ENCODE measurements around the gene SEMA3D. TPM values are rescaled to one million over a fixed set of nuclear protein-coding genes. Genes with fewer than 3 reads are reported as not detected.

Gene SEMA3D
- total and polyA plus RNA-seq, 4 experiments from 2014 or later, result not detected

DNA sequence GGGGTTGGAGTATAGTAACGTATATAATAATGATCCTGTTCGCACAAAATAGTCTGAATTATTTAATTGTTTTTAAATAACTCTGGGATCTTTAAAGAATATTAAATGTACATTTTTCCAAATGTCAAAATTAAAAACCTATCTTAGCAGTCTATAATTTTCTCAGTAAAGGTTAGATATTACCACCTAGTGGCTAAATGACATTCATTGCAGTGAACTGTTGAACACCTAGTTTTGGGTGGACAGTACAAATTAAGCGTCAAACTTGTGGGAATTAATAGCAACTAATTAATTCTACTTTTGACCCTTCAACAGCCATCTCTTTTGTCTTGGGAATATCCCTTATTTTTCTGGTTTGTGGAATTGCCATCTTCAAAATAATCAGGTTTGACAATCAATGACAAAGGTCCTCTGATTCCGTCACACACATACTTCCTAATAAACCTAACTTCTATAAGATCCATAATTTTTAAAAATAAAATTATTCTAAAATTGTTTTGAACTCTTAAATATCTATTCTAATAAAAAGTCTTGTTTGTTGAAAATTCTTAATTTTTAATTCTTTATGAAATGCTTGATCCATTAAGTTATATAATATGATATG lies 165.7 kb downstream of the SEMA3D start:
- Mint-ChIP-seq H3K27me3 (no peaks in the 10 kb centered on the region), H3K4me1 (no peaks in the 10 kb centered on the region), H3K9me3 (peaks cover 0 to 9% (median 0%) of the 10 kb centered on the region in 8 donors), H3K4me3 (no peak overlapping the region), H3K36me3 (no peaks in the 10 kb centered on the region), H3K27ac (no peak overlapping the region)
- Histone ChIP-seq H3K27ac (ENCODE audit: low read depth, low read length) (no peak overlapping the region), H3K4me1 (ENCODE audit: insufficient read depth, low read length) (no peaks in the 10 kb centered on the region), H3K9me3 (ENCODE audit: control insufficient read depth in 1 of 2, low read length in 2 of 2) (no peaks in the 10 kb centered on the region), H3K36me3 (ENCODE audit: insufficient read depth, low read length) (no peaks in the 10 kb centered on the region), H3K27me3 (ENCODE audit: insufficient read depth, low read length) (no peaks in the 10 kb centered on the region), H3K4me3 (ENCODE audit: low read length in 2 of 2) (no peak overlapping the region)
- intact Hi-C loops (cut with micrococcal nuclease), result loop anchor here (10.0 kb wide), 1 partner anchor 826 kb away; the partner anchor contains the start of gene SEMA3A
- CTCF ChIA-PET (ENCODE audit: partially characterized antibody), result interaction anchor here (2.1 kb wide), 1 partner anchor 1085 kb away, joined by 6 read pairs; no protein-coding TSS in a partner anchor
- no peak for DNase-seq
- POLR2A ChIA-PET (ENCODE audit: partially characterized antibody), result no interaction called here

DNA sequence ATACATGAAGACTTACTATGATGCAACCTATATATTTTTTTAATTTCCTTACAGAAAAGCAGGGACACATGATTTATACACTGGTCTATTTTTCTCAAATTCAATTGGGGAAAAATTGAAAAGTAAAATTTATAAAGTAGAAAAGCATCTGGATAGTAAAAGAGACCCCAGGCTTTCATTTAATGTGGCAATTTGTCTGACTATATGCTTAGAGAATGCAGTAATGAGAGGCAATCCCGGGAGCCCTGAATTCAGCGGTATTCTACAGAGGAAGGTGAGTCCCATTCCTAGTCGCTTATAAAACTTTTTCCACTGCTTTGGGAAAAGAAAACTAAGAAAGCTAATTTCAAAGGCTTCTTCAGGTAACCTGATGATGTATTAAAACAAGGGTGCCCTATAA lies 167.1 kb downstream of the SEMA3D start:
- H3K4me3 ChIP-seq (ENCODE audit: low read length in 2 of 2), result no peak overlapping the region
- ChIA-PET POLR2A (ENCODE audit: partially characterized antibody) (no interaction called here), CTCF (ENCODE audit: partially characterized antibody) (no interaction called here)
- no peaks in the 10 kb centered on the region for H3K27me3 ChIP-seq (ENCODE audit: insufficient read depth, low read length)
- no peaks in the 10 kb centered on the region for H3K36me3 Mint-ChIP-seq
- H3K27ac ChIP-seq (ENCODE audit: low read depth, low read length), result no peak overlapping the region
- H3K27ac Mint-ChIP-seq, result no peak overlapping the region
- DNase-seq, result no peak
- intact Hi-C loops (cut with micrococcal nuclease), result loop anchor here (10.0 kb wide), 1 partner anchor 825 kb away; the partner anchor contains the start of gene SEMA3A
- H3K4me3 Mint-ChIP-seq, result no peak overlapping the region
- H3K9me3 ChIP-seq (ENCODE audit: control insufficient read depth in 1 of 2, low read length in 2 of 2), result no peaks in the 10 kb centered on the region
- H3K4me1 Mint-ChIP-seq, result no peaks in the 10 kb centered on the region
- H3K9me3 Mint-ChIP-seq, result peaks cover 0 to 5% (median 0%) of the 10 kb centered on the region in 8 donors
- H3K36me3 ChIP-seq (ENCODE audit: insufficient read depth, low read length), result no peaks in the 10 kb centered on the region
- H3K4me1 ChIP-seq (ENCODE audit: insufficient read depth, low read length), result no peaks in the 10 kb centered on the region
- H3K27me3 Mint-ChIP-seq, result no peaks in the 10 kb centered on the region

DNA sequence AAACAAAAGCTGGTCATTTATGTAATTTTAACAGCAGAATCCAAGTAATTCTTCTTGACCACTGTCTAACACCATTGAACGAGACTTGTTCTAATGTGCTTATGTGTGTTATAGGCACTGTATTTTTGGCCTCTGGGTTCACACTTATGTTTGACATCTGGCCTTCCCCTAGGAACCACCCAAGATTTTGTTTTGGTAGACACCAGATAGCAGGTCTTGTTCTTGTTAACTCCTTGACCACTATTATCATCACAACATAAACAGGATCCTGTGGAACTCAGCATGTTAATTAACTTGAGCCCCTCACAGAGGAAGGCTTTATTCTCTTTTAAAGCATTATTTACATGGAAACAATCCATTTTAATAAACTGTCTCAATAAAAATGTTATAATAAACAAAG lies 167.7 kb downstream of the SEMA3D start:
- ChIA-PET CTCF (ENCODE audit: partially characterized antibody) (no interaction called here), POLR2A (ENCODE audit: partially characterized antibody) (no interaction called here)
- no peaks in the 10 kb centered on the region for H3K36me3 Mint-ChIP-seq
- no peak overlapping the region for H3K4me3 ChIP-seq (ENCODE audit: low read length in 2 of 2)
- intact Hi-C loops (cut with micrococcal nuclease), result no loop called here
- H3K9me3 Mint-ChIP-seq, result peaks cover 0 to 5% (median 0%) of the 10 kb centered on the region in 8 donors
- no peaks in the 10 kb centered on the region for H3K27me3 Mint-ChIP-seq
- H3K27me3 ChIP-seq (ENCODE audit: insufficient read depth, low read length), result no peaks in the 10 kb centered on the region
- H3K27ac ChIP-seq (ENCODE audit: low read depth, low read length), result no peak overlapping the region
- no peak overlapping the region for H3K4me3 Mint-ChIP-seq
- H3K4me1 Mint-ChIP-seq, result no peaks in the 10 kb centered on the region
- H3K4me1 ChIP-seq (ENCODE audit: insufficient read depth, low read length), result no peaks in the 10 kb centered on the region
- H3K36me3 ChIP-seq (ENCODE audit: insufficient read depth, low read length), result no peaks in the 10 kb centered on the region
- no peak for DNase-seq
- no peaks in the 10 kb centered on the region for H3K9me3 ChIP-seq (ENCODE audit: control insufficient read depth in 1 of 2, low read length in 2 of 2)
- H3K27ac Mint-ChIP-seq, result no peak overlapping the region

DNA sequence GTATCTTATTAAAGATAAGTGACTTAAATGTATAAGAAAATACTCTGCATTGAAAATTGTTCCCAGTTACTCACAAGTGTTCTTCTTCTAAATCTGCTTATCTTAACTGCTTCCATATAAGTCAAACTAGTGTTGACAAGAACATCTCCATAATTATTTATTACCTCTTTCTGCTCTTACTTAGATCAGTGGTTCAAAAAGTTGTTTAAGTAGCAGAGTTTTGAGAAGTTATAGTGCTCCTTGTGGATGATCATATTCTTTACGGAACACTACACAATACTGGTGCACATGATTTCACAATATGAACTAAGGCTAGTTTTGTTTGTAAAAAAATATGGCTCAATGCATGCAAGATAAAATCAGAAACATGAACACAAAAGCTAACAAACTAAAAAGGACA lies 168.4 kb downstream of the SEMA3D start:
- H3K36me3 ChIP-seq (ENCODE audit: insufficient read depth, low read length), result no peaks in the 10 kb centered on the region
- intact Hi-C loops (cut with micrococcal nuclease), result no loop called here
- H3K27me3 ChIP-seq (ENCODE audit: insufficient read depth, low read length), result no peaks in the 10 kb centered on the region
- no peak overlapping the region for H3K4me3 ChIP-seq (ENCODE audit: low read length in 2 of 2)
- Mint-ChIP-seq H3K9me3 (peaks cover 0 to 5% (median 0%) of the 10 kb centered on the region in 8 donors), H3K4me1 (no peaks in the 10 kb centered on the region), H3K36me3 (no peaks in the 10 kb centered on the region), H3K27ac (no peak overlapping the region), H3K4me3 (no peak overlapping the region), H3K27me3 (no peaks in the 10 kb centered on the region)
- no peaks in the 10 kb centered on the region for H3K9me3 ChIP-seq (ENCODE audit: control insufficient read depth in 1 of 2, low read length in 2 of 2)
- H3K4me1 ChIP-seq (ENCODE audit: insufficient read depth, low read length), result no peaks in the 10 kb centered on the region
- ChIA-PET CTCF (ENCODE audit: partially characterized antibody) (no interaction called here), POLR2A (ENCODE audit: partially characterized antibody) (no interaction called here)
- no peak for DNase-seq
- H3K27ac ChIP-seq (ENCODE audit: low read depth, low read length), result no peak overlapping the region

DNA sequence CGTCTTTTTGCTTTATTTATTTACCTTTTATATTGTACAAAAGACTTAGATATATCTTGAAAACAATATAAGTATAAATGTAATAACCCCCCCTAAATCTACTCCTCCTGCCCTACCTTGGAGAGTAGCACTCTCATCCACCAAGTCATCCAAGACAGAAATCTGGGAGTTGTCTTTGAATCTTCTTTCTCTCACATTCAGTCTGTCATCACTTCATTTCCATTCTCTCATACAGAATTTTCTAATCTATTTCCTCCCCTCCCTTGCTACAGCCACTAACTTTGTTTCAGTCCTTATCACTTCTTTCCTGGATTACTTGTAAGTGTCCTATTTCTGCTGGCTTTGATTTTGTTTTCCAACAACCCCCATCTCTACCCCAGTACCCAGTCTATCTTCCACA lies 170.6 kb downstream of the SEMA3D start:
- H3K36me3 ChIP-seq (ENCODE audit: insufficient read depth, low read length), result no peaks in the 10 kb centered on the region
- Mint-ChIP-seq H3K4me1 (no peaks in the 10 kb centered on the region), H3K9me3 (peaks cover 0 to 5% (median 0%) of the 10 kb centered on the region in 8 donors), H3K36me3 (no peaks in the 10 kb centered on the region), H3K27ac (no peak overlapping the region), H3K4me3 (no peak overlapping the region), H3K27me3 (no peaks in the 10 kb centered on the region)
- no peak overlapping the region for H3K4me3 ChIP-seq (ENCODE audit: low read length in 2 of 2)
- H3K4me1 ChIP-seq (ENCODE audit: insufficient read depth, low read length), result no peaks in the 10 kb centered on the region
- no peaks in the 10 kb centered on the region for H3K27me3 ChIP-seq (ENCODE audit: insufficient read depth, low read length)
- no peak overlapping the region for H3K27ac ChIP-seq (ENCODE audit: low read depth, low read length)
- intact Hi-C loops (cut with micrococcal nuclease), result no loop called here
- no peaks in the 10 kb centered on the region for H3K9me3 ChIP-seq (ENCODE audit: control insufficient read depth in 1 of 2, low read length in 2 of 2)
- no peak for DNase-seq
- POLR2A ChIA-PET (ENCODE audit: partially characterized antibody), result no interaction called here
- CTCF ChIA-PET (ENCODE audit: partially characterized antibody), result no interaction called here

DNA sequence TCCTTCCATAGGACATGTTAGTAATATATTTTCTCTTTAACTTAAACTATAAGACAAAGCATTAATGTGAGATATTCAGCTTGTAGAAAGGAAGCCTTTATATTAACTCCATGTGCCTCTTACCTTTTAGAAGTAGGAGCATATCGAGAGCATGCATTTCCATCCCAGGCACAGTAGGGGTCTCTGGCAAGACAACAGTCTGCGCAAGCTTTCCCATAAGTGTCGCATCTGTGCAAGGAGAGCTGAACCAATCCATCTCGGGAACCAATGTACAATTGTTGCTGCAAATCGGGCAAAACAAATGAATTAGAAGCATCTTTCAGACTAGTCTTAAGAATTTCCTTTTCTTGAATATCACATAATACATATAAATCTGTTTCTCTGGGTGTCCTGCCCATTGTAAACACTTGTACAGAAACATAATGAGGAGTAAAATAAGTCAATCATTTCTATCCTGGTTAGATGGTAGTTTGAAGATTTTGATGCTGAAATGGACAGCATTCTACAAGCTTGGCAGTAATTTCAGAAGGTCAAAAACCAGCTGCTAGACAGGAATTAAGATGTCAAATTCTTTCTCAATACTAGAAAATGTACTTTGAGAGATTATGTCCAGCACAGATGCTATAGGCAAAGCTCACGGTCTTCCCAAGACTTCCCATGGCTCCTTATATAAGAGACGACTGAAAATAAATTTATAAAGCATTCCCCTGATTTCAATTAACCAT lies 171.8 kb downstream of the SEMA3D start:
- no peaks in the 10 kb centered on the region for H3K4me1 Mint-ChIP-seq
- intact Hi-C loops (cut with micrococcal nuclease), result no loop called here
- Histone ChIP-seq H3K27me3 (ENCODE audit: insufficient read depth, low read length) (no peaks in the 10 kb centered on the region), H3K27ac (ENCODE audit: low read depth, low read length) (no peak overlapping the region), H3K36me3 (ENCODE audit: insufficient read depth, low read length) (no peaks in the 10 kb centered on the region), H3K4me3 (ENCODE audit: low read length in 2 of 2) (no peak overlapping the region), H3K4me1 (ENCODE audit: insufficient read depth, low read length) (no peaks in the 10 kb centered on the region), H3K9me3 (ENCODE audit: control insufficient read depth in 1 of 2, low read length in 2 of 2) (no peaks in the 10 kb centered on the region)
- H3K27ac Mint-ChIP-seq, result no peak overlapping the region
- DNase-seq, result no peak
- no peaks in the 10 kb centered on the region for H3K27me3 Mint-ChIP-seq
- H3K4me3 Mint-ChIP-seq, result no peak overlapping the region
- CTCF ChIA-PET (ENCODE audit: partially characterized antibody), result interaction anchor here (1.5 kb wide), 1 partner anchor 1079 kb away, joined by 3 read pairs; no protein-coding TSS in a partner anchor
- POLR2A ChIA-PET (ENCODE audit: partially characterized antibody), result no interaction called here
- peaks cover 0 to 5% (median 0%) of the 10 kb centered on the region in 8 donors for H3K9me3 Mint-ChIP-seq
- H3K36me3 Mint-ChIP-seq, result no peaks in the 10 kb centered on the region

DNA sequence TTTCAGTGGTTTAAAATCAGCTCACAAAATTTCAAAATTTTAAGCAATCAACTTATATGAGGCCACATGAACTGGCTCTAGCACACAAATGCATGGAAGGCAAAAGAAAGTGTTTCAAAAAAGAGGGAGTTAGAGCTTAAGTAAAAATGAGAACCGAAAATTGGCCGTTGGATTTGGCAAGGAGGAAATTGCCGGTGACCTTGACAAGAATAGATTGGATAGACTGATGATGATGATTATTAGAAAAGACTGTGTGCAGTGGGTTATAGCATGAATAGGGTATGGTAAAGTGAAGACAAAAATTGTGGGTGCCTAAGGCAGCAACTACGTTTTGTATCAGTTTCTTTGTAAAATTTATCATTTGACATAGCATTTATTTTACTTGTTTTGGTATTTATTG lies 175.7 kb downstream of the SEMA3D start:
- Mint-ChIP-seq H3K36me3 (no peaks in the 10 kb centered on the region), H3K4me3 (no peak overlapping the region), H3K4me1 (no peaks in the 10 kb centered on the region), H3K27me3 (no peaks in the 10 kb centered on the region), H3K9me3 (peaks cover 0 to 2% (median 0%) of the 10 kb centered on the region in 8 donors), H3K27ac (no peak overlapping the region)
- Histone ChIP-seq H3K27ac (ENCODE audit: low read depth, low read length) (no peak overlapping the region), H3K36me3 (ENCODE audit: insufficient read depth, low read length) (no peaks in the 10 kb centered on the region), H3K9me3 (ENCODE audit: control insufficient read depth in 1 of 2, low read length in 2 of 2) (no peaks in the 10 kb centered on the region), H3K27me3 (ENCODE audit: insufficient read depth, low read length) (no peaks in the 10 kb centered on the region), H3K4me3 (ENCODE audit: low read length in 2 of 2) (no peak overlapping the region), H3K4me1 (ENCODE audit: insufficient read depth, low read length) (no peaks in the 10 kb centered on the region)
- intact Hi-C loops (cut with micrococcal nuclease), result no loop called here
- CTCF ChIA-PET (ENCODE audit: partially characterized antibody), result no interaction called here
- DNase-seq, result no peak
- POLR2A ChIA-PET (ENCODE audit: partially characterized antibody), result no interaction called here

Data from CD4-positive, alpha-beta memory T cell (primary cell).